DMS79 (cell line): ENCODE measurements around the gene SYNPR.

Experiments
- DNase-seq: peaks from one replicate; lab custom pipeline; 2025; lab: John Stamatoyannopoulos, UW

Gene SYNPR

GRCh38 chr3:63386568-63386967, 108.5 kb downstream of the SYNPR start:
- no peak for DNase-seq

GRCh38 chr3:63387568-63387967, 109.5 kb downstream of the SYNPR start:
- no peak for DNase-seq

GRCh38 chr3:63390710-63391230, 112.7 kb downstream of the SYNPR start:
- DNase-seq, result no peak

- DNase-seq, result no peak
Measured at GRCh38 chr3:63395960-63396359, 117.9 kb downstream of the SYNPR start.

GRCh38 chr3:63400246-63400860, 122.2 kb downstream of the SYNPR start:
- no peak for DNase-seq

- no peak for DNase-seq
Measured at GRCh38 chr3:63405882-63406281, 127.8 kb downstream of the SYNPR start.

- DNase-seq, result no peak
Measured at GRCh38 chr3:63413523-63413922, 135.4 kb downstream of the SYNPR start.

- no peak for DNase-seq
Measured at GRCh38 chr3:63414607-63415006, 136.5 kb downstream of the SYNPR start.

- DNase-seq, result no peak
Measured at GRCh38 chr3:63429905-63430304, 151.8 kb downstream of the SYNPR start.

- no peak for DNase-seq
Measured at GRCh38 chr3:63430875-63431274, 152.8 kb downstream of the SYNPR start.

GRCh38 chr3:63437858-63438257, 159.8 kb downstream of the SYNPR start:
- no peak for DNase-seq

GRCh38 chr3:63438826-63439371, 160.8 kb downstream of the SYNPR start:
- no peak for DNase-seq

- DNase-seq, result no peak
Measured at GRCh38 chr3:63441262-63441661, 163.2 kb downstream of the SYNPR start.

- no peak for DNase-seq
Measured at GRCh38 chr3:63442918-63443317, 164.8 kb downstream of the SYNPR start.

- no peak for DNase-seq
Measured at GRCh38 chr3:63450023-63450422, 171.9 kb downstream of the SYNPR start.

- DNase-seq, result no peak
Measured at GRCh38 chr3:63450634-63451363, 172.7 kb downstream of the SYNPR start.

- DNase-seq, result no peak
Measured at GRCh38 chr3:63456901-63457300, 178.8 kb downstream of the SYNPR start.

- DNase-seq, result no peak
Measured at GRCh38 chr3:63458405-63458804, 180.3 kb downstream of the SYNPR start.

GRCh38 chr3:63462732-63463131, 184.6 kb downstream of the SYNPR start:
- no peak for DNase-seq

GRCh38 chr3:63467392-63467791, 189.3 kb downstream of the SYNPR start:
- DNase-seq, result no peak

GRCh38 chr3:63470745-63471144, 192.6 kb downstream of the SYNPR start:
- DNase-seq, result no peak

GRCh38 chr3:63471781-63472180, 193.7 kb downstream of the SYNPR start:
- no peak for DNase-seq

- DNase-seq, result no peak
Measured at GRCh38 chr3:63473641-63474166, 195.6 kb downstream of the SYNPR start.
